Pancreas (tissue), 8 donors: Measurements from ENCODE around the gene ARID3A. TPM values are rescaled to one million over a fixed set of nuclear protein-coding genes. Genes with fewer than 3 reads are reported as not detected.

Experiments used
- polyA plus RNA-seq, 2 donors: library from polyadenylated mRNA; stranded (reverse); fragments of 200-250 nt; gene quantifications; one replicate each; pipeline ENCODE4 v1.2.3, GENCODE V29; 2013
- total RNA-seq, 6 donors: library from RNA; stranded (reverse); fragmentation: NEBNext Ultra II Directional in 4 of 6; extraction: Animal tissue kit (Norgen Biotek cat#: 25700) in 4 of 6; gene quantifications; one replicate each; pipeline versions ENCODE4 v1.2.1 to v1.2.4, GENCODE V29; 2021 to 2023
- donor health status: healthy with polysubstance abuse.
- donor health status: DM: no; HTN: no; CAD: no; lungs with moderate emphysema.
- donor health status: DM: no; HTN: no; CAD: no.
- donor health status: Bipolar disorder and iron deficiency.
- donor health status: DM: yes; HTN: yes; CAD: no.
- donor health status: DM: no; HTN: no; CAD: no.
- donor health status: DM: no; HTN: no; CAD: no.
- donor health status: DM: yes; HTN: yes; CAD: no.

ARID3A gene
- total and polyA plus RNA-seq, 8 donors, result 4.6 to 8.5 (median 7.1) TPM

Other genes starting within 250 kb of the ARID3A start
- 100 to 1,000 TPM in 1 of 6 donors, 10 to 100 TPM in 3, 1 to 10 TPM in 2; 6.6 to 148 (median 18.4) TPM for gene FSTL3, start 249.6 kb upstream of the ARID3A start, total RNA-seq
- 100 to 1,000 TPM in 1 of 2 donors, 10 to 100 TPM in 1; 24.1 to 119 TPM for gene FSTL3, start 249.6 kb upstream of the ARID3A start, polyA plus RNA-seq
- gene PRSS57, start 230.6 kb upstream of the ARID3A start, total RNA-seq, result not detected
- not detected for gene PRSS57, start 230.6 kb upstream of the ARID3A start, polyA plus RNA-seq
- gene PALM, start 217.1 kb upstream of the ARID3A start, total RNA-seq, result 10 to 100 TPM in 1 of 6 donors, 1 to 10 TPM in 5; 3.5 to 12.6 (median 5.1) TPM
- 10 to 100 TPM in 1 of 2 donors, 1 to 10 TPM in 1; 9.2 to 10.1 TPM for gene PALM, start 217.1 kb upstream of the ARID3A start, polyA plus RNA-seq
- 1 to 10 TPM in 5 of 6 donors, under 1 TPM in 1; 0.63 to 2.6 (median 1.3) TPM for gene MISP, start 174.9 kb upstream of the ARID3A start, total RNA-seq
- gene MISP, start 174.9 kb upstream of the ARID3A start, polyA plus RNA-seq, result 1 to 10 TPM; 1.3 to 7.5 TPM
- 100 to 1,000 TPM in 5 of 6 donors, 10 to 100 TPM in 1; 83.3 to 160 (median 130) TPM for gene PTBP1, start 128.6 kb upstream of the ARID3A start, total RNA-seq
- 100 to 1,000 TPM in 1 of 2 donors, 10 to 100 TPM in 1; 90.7 to 104 TPM for gene PTBP1, start 128.6 kb upstream of the ARID3A start, polyA plus RNA-seq
- gene PLPPR3, start 104.1 kb upstream of the ARID3A start, total RNA-seq, result under 1 TPM in 1 of 6 donors, not detected in 5; 0.38 TPM
- under 1 TPM in 1 of 2 donors, not detected in 1; 0.05 TPM for gene PLPPR3, start 104.1 kb upstream of the ARID3A start, polyA plus RNA-seq
- gene AZU1, start 98.2 kb upstream of the ARID3A start, total RNA-seq, result not detected
- under 1 TPM in 1 of 2 donors, not detected in 1; 0.35 TPM for gene AZU1, start 98.2 kb upstream of the ARID3A start, polyA plus RNA-seq
- gene PRTN3, start 85.0 kb upstream of the ARID3A start, total RNA-seq, result under 1 TPM in 1 of 6 donors, not detected in 5; 0.24 TPM
- gene PRTN3, start 85.0 kb upstream of the ARID3A start, polyA plus RNA-seq, result under 1 TPM in 1 of 2 donors, not detected in 1; 0.14 TPM
- gene ELANE, start 73.7 kb upstream of the ARID3A start, total RNA-seq, result under 1 TPM in 2 of 6 donors, not detected in 4; 0.16 to 0.35 TPM
- gene ELANE, start 73.7 kb upstream of the ARID3A start, polyA plus RNA-seq, result under 1 TPM; 0.19 to 0.57 TPM
- 10 to 100 TPM in 2 of 6 donors, 1 to 10 TPM in 4; 2.5 to 48.8 (median 7.3) TPM for gene CFD, start 66.4 kb upstream of the ARID3A start, total RNA-seq
- gene CFD, start 66.4 kb upstream of the ARID3A start, polyA plus RNA-seq, result 10 to 100 TPM; 27.8 to 48.1 TPM
- gene MED16, start 32.8 kb upstream of the ARID3A start, total RNA-seq, result 10 to 100 TPM; 23.0 to 46.5 (median 33.5) TPM
- 100 to 1,000 TPM; 139 to 147 TPM for gene MED16, start 32.8 kb upstream of the ARID3A start, polyA plus RNA-seq
- not detected for gene RNU6-9, start 32.6 kb upstream of the ARID3A start, total RNA-seq
- gene RNU6-9, start 32.6 kb upstream of the ARID3A start, polyA plus RNA-seq, result not detected
- 10 to 100 TPM; 21.6 to 36.7 (median 29.2) TPM for gene R3HDM4, start 12.8 kb upstream of the ARID3A start, total RNA-seq
- gene R3HDM4, start 12.8 kb upstream of the ARID3A start, polyA plus RNA-seq, result 10 to 100 TPM; 56.0 to 57.2 TPM
- gene KISS1R, start 8.7 kb upstream of the ARID3A start, total RNA-seq, result 1 to 10 TPM in 1 of 6 donors, under 1 TPM in 4, not detected in 1; 0.16 to 1.0 (median 0.25) TPM
- gene KISS1R, start 8.7 kb upstream of the ARID3A start, polyA plus RNA-seq, result under 1 TPM in 1 of 2 donors, not detected in 1; 0.80 TPM
- gene WDR18, start 58.3 kb downstream of the ARID3A start, total RNA-seq, result 10 to 100 TPM; 12.3 to 26.2 (median 19.0) TPM
- gene WDR18, start 58.3 kb downstream of the ARID3A start, polyA plus RNA-seq, result 10 to 100 TPM; 75.1 to 84.8 TPM
- gene GRIN3B, start 74.4 kb downstream of the ARID3A start, total RNA-seq, result not detected
- gene GRIN3B, start 74.4 kb downstream of the ARID3A start, polyA plus RNA-seq, result under 1 TPM; 0.08 to 0.09 TPM
- gene TMEM259, start 95.1 kb downstream of the ARID3A start, total RNA-seq, result 10 to 100 TPM; 65.9 to 99.1 (median 83.7) TPM
- 100 to 1,000 TPM; 385 to 448 TPM for gene TMEM259, start 95.1 kb downstream of the ARID3A start, polyA plus RNA-seq
- not detected for gene RNU6-2, start 95.5 kb downstream of the ARID3A start, total RNA-seq
- gene RNU6-2, start 95.5 kb downstream of the ARID3A start, polyA plus RNA-seq, result not detected
- 10 to 100 TPM; 46.4 to 73.8 (median 56.2) TPM for gene CNN2, start 100.6 kb downstream of the ARID3A start, total RNA-seq
- 10 to 100 TPM; 20.4 to 40.9 TPM for gene CNN2, start 100.6 kb downstream of the ARID3A start, polyA plus RNA-seq
- gene ABCA7, start 114.1 kb downstream of the ARID3A start, total RNA-seq, result 10 to 100 TPM in 4 of 6 donors, 1 to 10 TPM in 2; 6.9 to 27.0 (median 16.0) TPM
- gene ABCA7, start 114.1 kb downstream of the ARID3A start, polyA plus RNA-seq, result 100 to 1,000 TPM in 1 of 2 donors, 10 to 100 TPM in 1; 60.9 to 131 TPM
- gene ARHGAP45, start 141.1 kb downstream of the ARID3A start, total RNA-seq, result 10 to 100 TPM in 3 of 6 donors, 1 to 10 TPM in 3; 5.1 to 15.8 (median 8.4) TPM
- 10 to 100 TPM; 11.6 to 21.6 TPM for gene ARHGAP45, start 141.1 kb downstream of the ARID3A start, polyA plus RNA-seq
- 10 to 100 TPM; 40.0 to 66.5 (median 58.6) TPM for gene POLR2E, start 169.3 kb downstream of the ARID3A start, total RNA-seq
- 10 to 100 TPM; 62.5 to 69.4 TPM for gene POLR2E, start 169.3 kb downstream of the ARID3A start, polyA plus RNA-seq
- gene GPX4, start 178.0 kb downstream of the ARID3A start, total RNA-seq, result 100 to 1,000 TPM in 1 of 6 donors, 10 to 100 TPM in 5; 48.8 to 112 (median 63.8) TPM
- 100 to 1,000 TPM; 255 to 290 TPM for gene GPX4, start 178.0 kb downstream of the ARID3A start, polyA plus RNA-seq
- gene SBNO2, start 248.2 kb downstream of the ARID3A start, total RNA-seq, result 10 to 100 TPM; 16.8 to 43.7 (median 23.9) TPM
- 10 to 100 TPM; 36.4 to 53.9 TPM for gene SBNO2, start 248.2 kb downstream of the ARID3A start, polyA plus RNA-seq